Brain microvascular endothelial cell (primary cell): ENCODE data around the gene TFF3.

Experiments
- DNase-seq: peaks from one replicate; pipeline ENCODE4 v3.0.0-alpha.2; 2020
- H3K27ac ChIP-seq: fragments of 250-450 bp; sonication (Bioruptor Pico); 2 replicates; pipeline ENCODE4 v1.5.1; 2020; ENCODE audit warnings: mild to moderate bottlenecking, moderate library complexity
- H3K27me3 ChIP-seq: fragments of 250-450 bp; sonication (Bioruptor Pico); replicated peaks from 2 replicates; pipeline ENCODE4 v1.5.1; 2020; ENCODE audit warnings: mild to moderate bottlenecking
- H3K36me3 ChIP-seq: fragments of 250-450 bp; sonication (Bioruptor Pico); replicated peaks from 2 replicates; pipeline ENCODE4 v1.5.1; 2020; ENCODE audit warnings: mild to moderate bottlenecking
- H3K4me3 ChIP-seq: 2 replicates; pipeline ENCODE4 v1.5.1; 2011; ENCODE audit warnings: low read depth, mild to moderate bottlenecking, control low read depth, low read length, moderate library complexity
- CTCF ChIP-seq: IDR thresholded peaks from 2 replicates; pipeline ENCODE4 v1.5.1; 2011; ENCODE audit warnings: low read depth, mild to moderate bottlenecking, moderate library complexity, low read length, control low read depth, inconsistent platforms; ENCODE audit errors: missing control alignments
- in situ Hi-C: cut with HindIII; loops from 2 replicates; pipeline ENCODE4 v1.10.0; 2017; ENCODE audit warnings: low sequenced_read_pairs, low pct_ligation_motif_present

The TFF3 gene

GRCh38 chr21:42269386-42269785 lies 45.8 kb downstream of the TFF3 start:
- TF ChIP-seq CTCF, result no peak
- H3K36me3 ChIP-seq, result no peaks in the 10 kb centered on the region
- no peak overlapping the region for H3K27ac ChIP-seq
- in situ Hi-C loops, result no loop called here
- no peak overlapping the region for H3K4me3 ChIP-seq
- H3K27me3 ChIP-seq, result no peaks in the 10 kb centered on the region
- no peak for DNase-seq

- no peak for TF ChIP-seq CTCF
- no peak for DNase-seq
- in situ Hi-C loops, result no loop called here
- Histone ChIP-seq H3K36me3 (no peaks in the 10 kb centered on the region), H3K27ac (no peak overlapping the region), H3K27me3 (no peaks in the 10 kb centered on the region), H3K4me3 (no peak overlapping the region)
Measured at GRCh38 chr21:42266971-42267556, 48.1 kb downstream of the TFF3 start.

- in situ Hi-C loops, result no loop called here
- Histone ChIP-seq H3K27me3 (peaks cover 1% of the 10 kb centered on the region), H3K4me3 (no peak overlapping the region), H3K27ac (no peak overlapping the region), H3K36me3 (no peaks in the 10 kb centered on the region)
- TF ChIP-seq CTCF, result no peak
- DNase-seq, result no peak
Measured at GRCh38 chr21:42265231-42265812, 49.9 kb downstream of the TFF3 start.

- no peak overlapping the region for H3K27ac ChIP-seq
- peaks cover 1% of the 10 kb centered on the region for H3K27me3 ChIP-seq
- H3K4me3 ChIP-seq, result no peak overlapping the region
- DNase-seq, result no peak
- in situ Hi-C loops, result no loop called here
- H3K36me3 ChIP-seq, result no peaks in the 10 kb centered on the region
- TF ChIP-seq CTCF, result no peak
Measured at GRCh38 chr21:42264245-42265195, 50.7 kb downstream of the TFF3 start.

GRCh38 chr21:42263591-42264131 lies 51.5 kb downstream of the TFF3 start:
- no peak overlapping the region for H3K27ac ChIP-seq
- no peak for DNase-seq
- in situ Hi-C loops, result no loop called here
- no peak for TF ChIP-seq CTCF
- no peak overlapping the region for H3K4me3 ChIP-seq
- H3K27me3 ChIP-seq, result peaks cover 1% of the 10 kb centered on the region
- no peaks in the 10 kb centered on the region for H3K36me3 ChIP-seq
